HG02973 (cell line): ENCODE results near the gene MEI4.

ENCODE experiments used
- ATAC-seq: cut with Tn5 transposase; IDR thresholded peaks from one replicate; pipeline ENCODE4 v1.9.1; 2021; ENCODE audit warnings: moderate library complexity; ENCODE audit not compliant: unreplicated experiment

MEI4 gene

DNA sequence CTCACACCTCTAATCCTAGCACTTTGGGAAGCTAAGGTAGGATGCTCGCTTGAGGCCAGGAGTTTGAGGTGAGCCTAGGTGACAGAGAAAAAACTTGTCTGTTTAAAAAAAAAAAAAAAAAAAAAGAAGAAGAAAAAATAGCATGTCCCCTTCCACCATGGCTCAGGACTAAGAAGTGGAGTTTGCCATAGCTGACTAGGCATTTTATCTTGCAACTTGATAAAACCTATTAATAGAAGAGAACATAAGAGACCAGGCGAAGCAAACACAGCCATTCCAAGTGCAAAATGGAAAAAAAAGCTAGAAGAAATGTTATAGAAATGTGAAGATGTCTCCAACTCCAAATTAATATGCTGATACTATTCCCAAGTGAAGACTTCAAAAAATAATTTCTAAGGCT is 277.5 kb downstream of the MEI4 start:
- ATAC-seq: no peak

DNA sequence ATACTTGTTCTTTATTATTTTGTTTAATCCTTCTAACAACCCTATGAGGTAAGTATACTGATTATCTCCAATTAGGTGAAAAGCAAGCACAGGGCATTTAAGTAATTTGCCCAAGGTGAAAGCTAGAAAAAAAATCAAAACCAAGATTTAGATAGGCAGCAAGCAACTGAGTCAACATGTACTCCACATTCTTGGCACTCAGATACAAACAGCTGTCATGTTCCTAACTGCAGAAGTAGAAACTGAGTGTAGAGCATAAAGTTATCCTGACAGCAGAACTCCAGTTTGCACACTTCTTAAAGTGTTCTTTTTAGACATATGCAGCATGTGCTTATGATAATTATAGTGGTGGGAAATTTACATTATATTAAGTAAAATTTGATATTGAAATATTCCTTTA is 278.1 kb downstream of the MEI4 start:
- no peak for ATAC-seq

DNA sequence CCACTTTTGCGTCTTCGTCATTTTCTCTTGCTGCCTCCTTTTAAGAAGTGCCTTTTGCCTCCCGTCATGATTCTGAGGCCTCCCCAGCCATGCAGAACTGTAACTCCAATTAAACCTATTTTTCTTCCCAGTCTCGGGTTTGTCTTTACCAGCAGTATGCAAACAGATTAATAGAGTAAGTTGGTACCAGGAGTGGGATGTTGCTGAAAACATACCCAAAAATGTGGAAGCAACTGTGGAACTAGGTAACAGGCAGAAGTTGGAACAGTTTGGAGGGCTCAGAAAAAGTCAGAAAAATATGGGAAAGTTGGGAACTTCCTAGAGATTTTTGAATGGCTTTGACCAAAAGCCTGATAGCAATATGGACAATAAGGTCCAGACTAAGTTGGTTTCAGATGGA is 309.2 kb downstream of the MEI4 start:
- ATAC-seq: no peak

GRCh38 chr6:77965449-77965848 is 312.6 kb downstream of the MEI4 start:
- no peak for ATAC-seq

GRCh38 chr6:77972334-77972733 is 319.5 kb downstream of the MEI4 start:
- ATAC-seq: no peak
